Neural crest cell (in vitro differentiated cells): Measurements from ENCODE around the gene ZNF697. TPM values are rescaled to one million over a fixed set of nuclear protein-coding genes. Genes with fewer than 3 reads are reported as not detected.
"Not testable (repeated sequence)": the region's sequence is repeated elsewhere in the genome, so short reads cannot be mapped to it uniquely, and the experiment has no call there.

Source experiments
- DNase-seq: peaks from one replicate; pipeline ENCODE4 v3.0.0; 2021; ENCODE audit warnings: low read depth, mixed read lengths, low spot score
- H3K27ac Mint-ChIP-seq: one replicate; pipeline ENCODE4 v1.8.0; 2021; ENCODE audit warnings: mild to moderate bottlenecking, mixed read lengths; ENCODE audit not compliant: unreplicated experiment
- H3K27me3 Mint-ChIP-seq: 2 replicates; pipeline ENCODE4 v1.8.0; 2021; ENCODE audit warnings: low read depth, mild to moderate bottlenecking, mixed read lengths
- H3K36me3 Mint-ChIP-seq: 2 replicates; pipeline ENCODE4 v1.8.0; 2021; ENCODE audit warnings: low read depth, mild to moderate bottlenecking, mixed read lengths
- H3K4me1 Mint-ChIP-seq: 2 replicates; pipeline ENCODE4 v1.8.0; 2021; ENCODE audit warnings: mixed read lengths
- H3K4me3 Mint-ChIP-seq: one replicate; pipeline ENCODE4 v1.8.0; 2021; ENCODE audit warnings: mild to moderate bottlenecking, mixed read lengths
- H3K9me3 Mint-ChIP-seq: 2 replicates; pipeline ENCODE4 v1.8.0; 2021; ENCODE audit warnings: mixed read lengths
- CTCF ChIP-seq: fragments of 200-600 bp; sonication (generic); conservative IDR thresholded peaks from 2 replicates; pipeline ENCODE4 v1.5.0; 2021; ENCODE audit warnings: antibody characterized with exemption, mild to moderate bottlenecking
- total RNA-seq: library from RNA; stranded (reverse); gene quantifications from 2 replicates; pipeline ENCODE4 v1.2.1, GENCODE V29; 2021

ZNF697 gene
- total RNA-seq, 1 donor from 2014 or later = 19.5 TPM

GRCh38 chr1:119613769-119614720, 34.0 kb downstream of the ZNF697 start:
- Mint-ChIP-seq H3K4me3 (no peak overlapping the region), H3K9me3 (no peaks in the 10 kb centered on the region), H3K27ac (no peak overlapping the region), H3K4me1 (peaks cover 4% of the 10 kb centered on the region), H3K36me3 (no peaks in the 10 kb centered on the region), H3K27me3 (peaks cover 9% of the 10 kb centered on the region)
- DNase-seq = peak; percentile 93
- peak; percentile 87 for TF ChIP-seq CTCF

GRCh38 chr1:119611701-119612113, 36.4 kb downstream of the ZNF697 start:
- H3K36me3 Mint-ChIP-seq = no peaks in the 10 kb centered on the region
- peaks cover 4% of the 10 kb centered on the region for H3K4me1 Mint-ChIP-seq
- DNase-seq = peak; percentile 73
- H3K27me3 Mint-ChIP-seq = peaks cover 9% of the 10 kb centered on the region
- TF ChIP-seq CTCF = peak; percentile 91
- H3K27ac Mint-ChIP-seq = no peak overlapping the region
- H3K4me3 Mint-ChIP-seq = no peak overlapping the region
- H3K9me3 Mint-ChIP-seq = no peaks in the 10 kb centered on the region

- not testable (repeated sequence) for H3K9me3 Mint-ChIP-seq, H3K36me3 Mint-ChIP-seq, H3K27ac Mint-ChIP-seq, H3K4me1 Mint-ChIP-seq, H3K27me3 Mint-ChIP-seq, DNase-seq, H3K4me3 Mint-ChIP-seq
Measured at GRCh38 chr1:119608816-119609215, 39.2 kb downstream of the ZNF697 start.

- not testable (repeated sequence) for H3K4me1 Mint-ChIP-seq, H3K36me3 Mint-ChIP-seq, H3K27ac Mint-ChIP-seq, H3K27me3 Mint-ChIP-seq, DNase-seq, H3K9me3 Mint-ChIP-seq, H3K4me3 Mint-ChIP-seq
- TF ChIP-seq CTCF = peak; percentile 17
Measured at GRCh38 chr1:119607087-119607807, 40.8 kb downstream of the ZNF697 start.

GRCh38 chr1:119606394-119606793, 41.7 kb downstream of the ZNF697 start:
- peaks cover 7% of the 10 kb centered on the region for H3K27me3 Mint-ChIP-seq
- H3K9me3 Mint-ChIP-seq = no peaks in the 10 kb centered on the region
- H3K36me3 Mint-ChIP-seq = no peaks in the 10 kb centered on the region
- peaks cover under 1% of the 10 kb centered on the region for H3K4me1 Mint-ChIP-seq
- DNase-seq = no peak
- no peak overlapping the region for H3K27ac Mint-ChIP-seq
- TF ChIP-seq CTCF = no peak
- H3K4me3 Mint-ChIP-seq = no peak overlapping the region
